ENCODE data around the gene LIMS2. TPM values are rescaled to one million over a fixed set of nuclear protein-coding genes. Genes with fewer than 3 reads are reported as not detected.
A peak's percentile ranks its signal among the peaks of the same experiment; 100 is the strongest.

LIMS2 gene
- total RNA-seq, 4 donors from 2014 or later: 34.5 to 198 (median 91.3) TPM

- Histone ChIP-seq H3K4me1 (peaks cover 19 to 49% (median 34%) of the 10 kb centered on the region in 4 donors), H3K4me3 (peak within 1 kb of the TSS in 1 of 4 donors; percentile 2), H3K9me3 (no peaks in the 10 kb centered on the region), H3K36me3 (no peaks in the 10 kb centered on the region), H3K27me3 (no peaks in the 10 kb centered on the region), H3K27ac (peak within 1 kb of the TSS; percentile 52 to 83 (median 68))
- WGBS, 2 donors (ENCODE audit: low coverage in 1 of 2): 60 to 62% methylated on average over 5 to 29 of the region's 37 CpGs
- intact Hi-C loops (cut with DNase I; ENCODE audit: low total_unique reads): no loop called here
- in situ Hi-C loops (cut with MboI; ENCODE audit: low pct_ligation_motif_present in 1 of 4, low pct_unique_long_range_greater_than_20kb in 1 of 4, low sequenced_read_pairs in 3 of 4): no loop called here
- TF ChIP-seq POLR2A (IDR thresholded peaks at IDR 0.05) (no peak), POLR2AphosphoS5 (IDR thresholded peaks at IDR 0.05) (no peak), EP300 (IDR thresholded peaks at IDR 0.05; ENCODE audit: low read depth) (no peak), CTCF (IDR thresholded peaks at IDR 0.05) (no peak)
- no peak for DNase-seq
Measured at GRCh38 chr2:127645395-127646291, 29.7 kb downstream of the LIMS2 start, which contains the start of gene GPR17. Gene GPR17, plus strand, starts transcription at chr2:127646153. Its CDS starts 4,583 bp downstream, at chr2:127650736.

- Histone ChIP-seq H3K36me3 (no peaks in the 10 kb centered on the region), H3K4me1 (peaks cover 16 to 46% (median 31%) of the 10 kb centered on the region in 4 donors), H3K4me3 (no peak overlapping the region), H3K27ac (peak overlapping the region; percentile 25 to 83 (median 68)), H3K27me3 (no peaks in the 10 kb centered on the region), H3K9me3 (no peaks in the 10 kb centered on the region)
- TF ChIP-seq POLR2AphosphoS5 (IDR thresholded peaks at IDR 0.05): no peak
- no peak for TF ChIP-seq POLR2A (IDR thresholded peaks at IDR 0.05)
- in situ Hi-C loops (cut with MboI; ENCODE audit: low pct_ligation_motif_present in 1 of 4, low pct_unique_long_range_greater_than_20kb in 1 of 4, low sequenced_read_pairs in 3 of 4): no loop called here
- WGBS, 2 donors (ENCODE audit: low coverage in 1 of 2): 43% methylated on average over 1 of the region's 1 CpG
- no peak for DNase-seq
- intact Hi-C loops (cut with DNase I; ENCODE audit: low total_unique reads): no loop called here
Measured at GRCh38 chr2:127645026-127645394, 30.3 kb downstream of the LIMS2 start.

GRCh38 chr2:127644066-127645025 is 31.0 kb downstream of the LIMS2 start:
- Histone ChIP-seq H3K27ac (peak overlapping the region; percentile 7 to 83 (median 68)), H3K27me3 (no peaks in the 10 kb centered on the region), H3K9me3 (no peaks in the 10 kb centered on the region), H3K4me1 (peaks cover 9 to 41% (median 25%) of the 10 kb centered on the region in 4 donors), H3K36me3 (no peaks in the 10 kb centered on the region), H3K4me3 (no peak overlapping the region)
- intact Hi-C loops (cut with DNase I; ENCODE audit: low total_unique reads) (no loop called here), in situ Hi-C loops (cut with MboI; ENCODE audit: low pct_ligation_motif_present in 1 of 4, low pct_unique_long_range_greater_than_20kb in 1 of 4, low sequenced_read_pairs in 3 of 4) (no loop called here)
- no peak for TF ChIP-seq POLR2AphosphoS5 (IDR thresholded peaks at IDR 0.05)
- no peak for TF ChIP-seq EP300 (IDR thresholded peaks at IDR 0.05; ENCODE audit: low read depth)
- no peak for TF ChIP-seq CTCF (IDR thresholded peaks at IDR 0.05)
- TF ChIP-seq POLR2A (IDR thresholded peaks at IDR 0.05): no peak
- 87% methylated on average over 19 of the region's 19 CpGs; no CpG with 5 or more reads in 1 of the 2 donors for WGBS, 2 donors (ENCODE audit: low coverage in 1 of 2)
- DNase-seq: no peak

- DNase-seq: no peak
- H3K4me1 ChIP-seq: peaks cover 6 to 36% (median 22%) of the 10 kb centered on the region in 4 donors
- no peak overlapping the region for H3K4me3 ChIP-seq
- H3K36me3 ChIP-seq: no peaks in the 10 kb centered on the region
- in situ Hi-C loops (cut with MboI; ENCODE audit: low pct_ligation_motif_present in 1 of 4, low pct_unique_long_range_greater_than_20kb in 1 of 4, low sequenced_read_pairs in 3 of 4): no loop called here
- no peaks in the 10 kb centered on the region for H3K9me3 ChIP-seq
- 81 to 91% methylated on average over 10 to 15 of the region's 15 CpGs for WGBS, 2 donors (ENCODE audit: low coverage in 1 of 2)
- intact Hi-C loops (cut with DNase I; ENCODE audit: low total_unique reads): no loop called here
- H3K27ac ChIP-seq: peak overlapping the region; percentile 7 to 83 (median 68)
- TF ChIP-seq POLR2AphosphoS5 (IDR thresholded peaks at IDR 0.05) (no peak), EP300 (IDR thresholded peaks at IDR 0.05; ENCODE audit: low read depth) (no peak), POLR2A (IDR thresholded peaks at IDR 0.05) (no peak), CTCF (IDR thresholded peaks at IDR 0.05) (no peak)
- H3K27me3 ChIP-seq: no peaks in the 10 kb centered on the region
Measured at GRCh38 chr2:127643439-127644065, 31.8 kb downstream of the LIMS2 start.

Measured in transverse colon (tissue), 4 donors.